ENCODE results near the gene CPNE7.
"Not testable (repeated sequence)": the region's sequence is repeated elsewhere in the genome, so short reads cannot be mapped to it uniquely, and the experiment has no call there.

CPNE7 gene

GRCh38 chr16:89567656-89568594, 7.6 kb upstream of the CPNE7 start:
- DNase-seq: no peak

GRCh38 chr16:89569506-89570341, 5.8 kb upstream of the CPNE7 start:
- DNase-seq: no peak

- no peak for DNase-seq
These were observed 5.1 kb upstream of the CPNE7 start for GRCh38 chr16:89570342-89570923.

- DNase-seq: not testable (repeated sequence)
These were observed 4.5 kb upstream of the CPNE7 start for GRCh38 chr16:89570983-89571598.

GRCh38 chr16:89571636-89572035, 3.9 kb upstream of the CPNE7 start:
- no peak for DNase-seq

- DNase-seq: no peak
These were observed 3.5 kb upstream of the CPNE7 start for GRCh38 chr16:89572073-89572484.

GRCh38 chr16:89572485-89573205, 2.9 kb upstream of the CPNE7 start:
- no peak for DNase-seq

- DNase-seq: no peak
These were observed 1.5 kb upstream of the CPNE7 start for GRCh38 chr16:89573826-89574680.

GRCh38 chr16:89574681-89575246, 794 bp upstream of the CPNE7 start:
- DNase-seq: peak; percentile 62 to 73

GRCh38 chr16:89576153-89577054, 846 bp downstream of the CPNE7 start:
- DNase-seq: no peak

GRCh38 chr16:89577055-89577759, 1.6 kb downstream of the CPNE7 start:
- DNase-seq: no peak

- no peak for DNase-seq
These were observed 3.8 kb downstream of the CPNE7 start for GRCh38 chr16:89579351-89579750.

- no peak for DNase-seq
These were observed 5.6 kb downstream of the CPNE7 start for GRCh38 chr16:89581045-89581695.

GRCh38 chr16:89581861-89582563, 6.5 kb downstream of the CPNE7 start:
- peak; percentile 51 to 61 for DNase-seq

- no peak for DNase-seq
These were observed 7.1 kb downstream of the CPNE7 start for GRCh38 chr16:89582614-89583196.

- no peak for DNase-seq
These were observed 7.8 kb downstream of the CPNE7 start for GRCh38 chr16:89583197-89583894.
